ENCODE measurements around the gene ANO3. TPM values are rescaled to one million over a fixed set of nuclear protein-coding genes. Genes with fewer than 3 reads are reported as not detected.

The ANO3 gene
- total and polyA plus RNA-seq, 2 of the 8 experiments (the other 6 are each of a cell fraction or from before 2014, with no cell fraction given): not detected

GRCh38 chr11:26493616-26494015 lies 161.7 kb downstream of the ANO3 start (continued):
- no peak for TF ChIP-seq CHD7 (IDR thresholded peaks at IDR 0.05; ENCODE audit: insufficient replicate concordance, low read length)
- no peak for TF ChIP-seq SIX5 (IDR thresholded peaks at IDR 0.05; ENCODE audit: low read depth, low read length)
- no peak for TF ChIP-seq TBP (IDR thresholded peaks at IDR 0.05; ENCODE audit: low read depth, low read length)
- TF ChIP-seq E2F6 (IDR thresholded peaks at IDR 0.05): no peak
- no peak for TF ChIP-seq JUND (IDR thresholded peaks at IDR 0.05; ENCODE audit: low read length)
- no peak for TF ChIP-seq RAD21 (IDR thresholded peaks at IDR 0.05 in 1 of 2, conservative IDR thresholded peaks at IDR 0.05 in 1 of 2; ENCODE audit: low read depth in 2 of 2, low read length in 2 of 2)
- TF ChIP-seq POLR2AphosphoS5 (IDR thresholded peaks at IDR 0.05; ENCODE audit: low read depth, low read length): no peak
- TF ChIP-seq ASH2L (IDR thresholded peaks at IDR 0.05; ENCODE audit: low read length): no peak
- TF ChIP-seq SRF (IDR thresholded peaks at IDR 0.05; ENCODE audit: low read depth, low read length): no peak
- no peak for TF ChIP-seq CREB1 (IDR thresholded peaks at IDR 0.05)
- TF ChIP-seq CBX8 (IDR thresholded peaks at IDR 0.05; ENCODE audit: borderline replicate concordance, low read depth, low read length): no peak
